Measurements from ENCODE around the gene FANK1.
"Not testable (repeated sequence)": the region's sequence is repeated elsewhere in the genome, so short reads cannot be mapped to it uniquely, and the experiment has no call there.

FANK1 gene

GRCh38 chr10:125892402-125892801 is 4.0 kb upstream of the FANK1 start:
- DNase-seq = not testable (repeated sequence)

GRCh38 chr10:125894176-125894575 is 2.2 kb upstream of the FANK1 start:
- not testable (repeated sequence) for DNase-seq

- DNase-seq = peak; percentile 62
Measured at GRCh38 chr10:125895130-125896087, 955 bp upstream of the FANK1 start.

GRCh38 chr10:125897317-125897716 is 953 bp downstream of the FANK1 start:
- not testable (repeated sequence) for DNase-seq

GRCh38 chr10:125900963-125901362 is 4.6 kb downstream of the FANK1 start:
- DNase-seq = not testable (repeated sequence)

GRCh38 chr10:125903135-125903640 is 6.8 kb downstream of the FANK1 start:
- DNase-seq = not testable (repeated sequence)

- not testable (repeated sequence) for DNase-seq
Measured at GRCh38 chr10:125905069-125905994, 9.0 kb downstream of the FANK1 start.

GRCh38 chr10:125907598-125907997 is 11.2 kb downstream of the FANK1 start:
- DNase-seq = not testable (repeated sequence)

- not testable (repeated sequence) for DNase-seq
Measured at GRCh38 chr10:125908813-125909212, 12.4 kb downstream of the FANK1 start.

GRCh38 chr10:125909491-125909890 is 13.1 kb downstream of the FANK1 start:
- not testable (repeated sequence) for DNase-seq

- no peak for DNase-seq
Measured at GRCh38 chr10:125911145-125911544, 14.8 kb downstream of the FANK1 start.

GRCh38 chr10:125911990-125912389 is 15.6 kb downstream of the FANK1 start:
- DNase-seq = no peak

- DNase-seq = not testable (repeated sequence)
Measured at GRCh38 chr10:125913277-125913676, 16.9 kb downstream of the FANK1 start.

GRCh38 chr10:125916977-125917376 is 20.6 kb downstream of the FANK1 start:
- DNase-seq = no peak

GRCh38 chr10:125917704-125918361 is 21.5 kb downstream of the FANK1 start:
- not testable (repeated sequence) for DNase-seq

- not testable (repeated sequence) for DNase-seq
Measured at GRCh38 chr10:125921643-125922306, 25.4 kb downstream of the FANK1 start.

- no peak for DNase-seq
Measured at GRCh38 chr10:125925262-125925834, 29.0 kb downstream of the FANK1 start.

- DNase-seq = no peak
Measured at GRCh38 chr10:125926247-125926646, 29.9 kb downstream of the FANK1 start.

GRCh38 chr10:125927265-125927664 is 30.9 kb downstream of the FANK1 start:
- not testable (repeated sequence) for DNase-seq

- no peak for DNase-seq
Measured at GRCh38 chr10:125928928-125929585, 32.7 kb downstream of the FANK1 start.

GRCh38 chr10:125929618-125930017 is 33.3 kb downstream of the FANK1 start:
- no peak for DNase-seq
